Measurements from ENCODE around the gene CDK19. TPM values are rescaled to one million over a fixed set of nuclear protein-coding genes. Genes with fewer than 3 reads are reported as not detected.

CDK19 gene
- total and polyA plus RNA-seq, 7 experiments from 2014 or later: 1.3 to 24.4 (median 20.4) TPM

GRCh38 chr6:110622912-110623578, 192.2 kb downstream of the CDK19 start:
- Histone ChIP-seq H3K27ac (ENCODE audit: low read depth, low read length) (no peak overlapping the region), H3K27me3 (ENCODE audit: control insufficient read depth in 2 of 2, insufficient read depth in 2 of 2, low read length in 2 of 2) (no peaks in the 10 kb centered on the region), H3K4me1 (ENCODE audit: control insufficient read depth in 2 of 2, insufficient read depth in 2 of 2, low read length in 2 of 2) (no peaks in the 10 kb centered on the region), H3K36me3 (ENCODE audit: control insufficient read depth in 2 of 3, insufficient read depth in 3 of 3, low read length in 3 of 3) (peaks cover 0 to 25% (median 4%) of the 10 kb centered on the region in 3 experiments), H3K4me3 (ENCODE audit: low read length) (no peak overlapping the region), H3K9me3 (ENCODE audit: control insufficient read depth in 2 of 3, low read length in 3 of 3) (no peaks in the 10 kb centered on the region)
- DNase-seq: no peak
- Mint-ChIP-seq H3K4me3 (no peak overlapping the region), H3K27ac (no peak overlapping the region), H3K4me1 (peaks cover 0 to 8% (median 0%) of the 10 kb centered on the region in 7 donors), H3K36me3 (peaks cover 8 to 55% (median 22%) of the 10 kb centered on the region in 5 donors), H3K27me3 (no peaks in the 10 kb centered on the region), H3K9me3 (no peaks in the 10 kb centered on the region)
- ATAC-seq: no peak
- ChIA-PET CTCF (no interaction called here), POLR2A (no interaction called here)
- intact Hi-C loops (cut with micrococcal nuclease): no loop called here

GRCh38 chr6:110621061-110621460, 194.2 kb downstream of the CDK19 start:
- Histone ChIP-seq H3K4me1 (ENCODE audit: control insufficient read depth in 2 of 2, insufficient read depth in 2 of 2, low read length in 2 of 2) (no peaks in the 10 kb centered on the region), H3K27me3 (ENCODE audit: control insufficient read depth in 2 of 2, insufficient read depth in 2 of 2, low read length in 2 of 2) (no peaks in the 10 kb centered on the region), H3K36me3 (ENCODE audit: control insufficient read depth in 2 of 3, insufficient read depth in 3 of 3, low read length in 3 of 3) (peaks cover 0 to 25% (median 4%) of the 10 kb centered on the region in 3 experiments), H3K9me3 (ENCODE audit: control insufficient read depth in 2 of 3, low read length in 3 of 3) (no peaks in the 10 kb centered on the region), H3K4me3 (ENCODE audit: low read length) (no peak overlapping the region), H3K27ac (ENCODE audit: low read depth, low read length) (no peak overlapping the region)
- no peak overlapping the region for H3K27ac Mint-ChIP-seq
- POLR2A ChIA-PET: no interaction called here
- intact Hi-C loops (cut with micrococcal nuclease): no loop called here
- no peak for DNase-seq
- no peak overlapping the region for H3K4me3 Mint-ChIP-seq
- CTCF ChIA-PET: no interaction called here
- H3K9me3 Mint-ChIP-seq: no peaks in the 10 kb centered on the region
- peaks cover 8 to 63% (median 23%) of the 10 kb centered on the region in 5 donors for H3K36me3 Mint-ChIP-seq
- no peaks in the 10 kb centered on the region for H3K27me3 Mint-ChIP-seq
- no peak for ATAC-seq
- H3K4me1 Mint-ChIP-seq: peaks cover 0 to 14% (median 0%) of the 10 kb centered on the region in 7 donors

GRCh38 chr6:110620065-110620464, 195.2 kb downstream of the CDK19 start:
- CTCF ChIA-PET: no interaction called here
- H3K9me3 ChIP-seq (ENCODE audit: control insufficient read depth in 2 of 3, low read length in 3 of 3): no peaks in the 10 kb centered on the region
- no peak overlapping the region for H3K27ac ChIP-seq (ENCODE audit: low read depth, low read length)
- no peak for ATAC-seq
- no peak for DNase-seq
- Mint-ChIP-seq H3K36me3 (peaks cover 8 to 60% (median 23%) of the 10 kb centered on the region in 5 donors), H3K27ac (peak overlapping the region in 1 of 9 donors; percentile 44), H3K4me1 (peaks cover 0 to 14% (median 0%) of the 10 kb centered on the region in 7 donors), H3K9me3 (no peaks in the 10 kb centered on the region), H3K4me3 (no peak overlapping the region), H3K27me3 (no peaks in the 10 kb centered on the region)
- H3K27me3 ChIP-seq (ENCODE audit: control insufficient read depth in 2 of 2, insufficient read depth in 2 of 2, low read length in 2 of 2): no peaks in the 10 kb centered on the region
- intact Hi-C loops (cut with micrococcal nuclease): no loop called here
- H3K36me3 ChIP-seq (ENCODE audit: control insufficient read depth in 2 of 3, insufficient read depth in 3 of 3, low read length in 3 of 3): peaks cover 0 to 25% (median 4%) of the 10 kb centered on the region in 3 experiments
- H3K4me3 ChIP-seq (ENCODE audit: low read length): no peak overlapping the region
- POLR2A ChIA-PET: no interaction called here
- H3K4me1 ChIP-seq (ENCODE audit: control insufficient read depth in 2 of 2, insufficient read depth in 2 of 2, low read length in 2 of 2): no peaks in the 10 kb centered on the region

GRCh38 chr6:110619275-110619908, 195.9 kb downstream of the CDK19 start:
- peaks cover 2 to 28% (median 4%) of the 10 kb centered on the region in 3 experiments for H3K36me3 ChIP-seq (ENCODE audit: control insufficient read depth in 2 of 3, insufficient read depth in 3 of 3, low read length in 3 of 3)
- no peaks in the 10 kb centered on the region for H3K9me3 Mint-ChIP-seq
- H3K27me3 ChIP-seq (ENCODE audit: control insufficient read depth in 2 of 2, insufficient read depth in 2 of 2, low read length in 2 of 2): no peaks in the 10 kb centered on the region
- no peak overlapping the region for H3K4me3 Mint-ChIP-seq
- no peaks in the 10 kb centered on the region for H3K27me3 Mint-ChIP-seq
- no peak for ATAC-seq
- no peak overlapping the region for H3K27ac Mint-ChIP-seq
- no peaks in the 10 kb centered on the region for H3K9me3 ChIP-seq (ENCODE audit: control insufficient read depth in 2 of 3, low read length in 3 of 3)
- H3K27ac ChIP-seq (ENCODE audit: low read depth, low read length): no peak overlapping the region
- H3K4me1 ChIP-seq (ENCODE audit: control insufficient read depth in 2 of 2, insufficient read depth in 2 of 2, low read length in 2 of 2): no peaks in the 10 kb centered on the region
- H3K4me1 Mint-ChIP-seq: peaks cover 0 to 14% (median 0%) of the 10 kb centered on the region in 7 donors
- peaks cover 8 to 57% (median 21%) of the 10 kb centered on the region in 5 donors for H3K36me3 Mint-ChIP-seq
- intact Hi-C loops (cut with micrococcal nuclease): no loop called here
- H3K4me3 ChIP-seq (ENCODE audit: low read length): no peak overlapping the region
- no peak for DNase-seq
- ChIA-PET CTCF (no interaction called here), POLR2A (no interaction called here)

- ATAC-seq (no peak), DNase-seq (no peak)
- no peaks in the 10 kb centered on the region for H3K9me3 Mint-ChIP-seq
- peak overlapping the region in 2 of 9 donors; percentile 15 to 58 for H3K27ac Mint-ChIP-seq
- Histone ChIP-seq H3K27me3 (ENCODE audit: control insufficient read depth in 2 of 2, insufficient read depth in 2 of 2, low read length in 2 of 2) (no peaks in the 10 kb centered on the region), H3K9me3 (ENCODE audit: control insufficient read depth in 2 of 3, low read length in 3 of 3) (no peaks in the 10 kb centered on the region), H3K4me3 (ENCODE audit: low read length) (no peak overlapping the region), H3K27ac (ENCODE audit: low read depth, low read length) (no peak overlapping the region), H3K36me3 (ENCODE audit: control insufficient read depth in 2 of 3, insufficient read depth in 3 of 3, low read length in 3 of 3) (peaks cover 4 to 32% (median 5%) of the 10 kb centered on the region in 3 experiments), H3K4me1 (ENCODE audit: control insufficient read depth in 2 of 2, insufficient read depth in 2 of 2, low read length in 2 of 2) (no peaks in the 10 kb centered on the region)
- no peak overlapping the region for H3K4me3 Mint-ChIP-seq
- peaks cover 0 to 14% (median 0%) of the 10 kb centered on the region in 7 donors for H3K4me1 Mint-ChIP-seq
- ChIA-PET POLR2A (no interaction called here), CTCF (no interaction called here)
- H3K27me3 Mint-ChIP-seq: no peaks in the 10 kb centered on the region
- intact Hi-C loops (cut with micrococcal nuclease): no loop called here
- peaks cover 8 to 63% (median 25%) of the 10 kb centered on the region in 5 donors for H3K36me3 Mint-ChIP-seq
Measured at GRCh38 chr6:110618591-110619267, 196.5 kb downstream of the CDK19 start.

- H3K27ac Mint-ChIP-seq: no peak overlapping the region
- POLR2A ChIA-PET: no interaction called here
- Histone ChIP-seq H3K36me3 (ENCODE audit: control insufficient read depth in 2 of 3, insufficient read depth in 3 of 3, low read length in 3 of 3) (peaks cover 0 to 23% (median 5%) of the 10 kb centered on the region in 3 experiments), H3K4me1 (ENCODE audit: control insufficient read depth in 2 of 2, insufficient read depth in 2 of 2, low read length in 2 of 2) (no peaks in the 10 kb centered on the region), H3K9me3 (ENCODE audit: control insufficient read depth in 2 of 3, low read length in 3 of 3) (no peaks in the 10 kb centered on the region), H3K4me3 (ENCODE audit: low read length) (no peak overlapping the region), H3K27ac (ENCODE audit: low read depth, low read length) (no peak overlapping the region), H3K27me3 (ENCODE audit: control insufficient read depth in 2 of 2, insufficient read depth in 2 of 2, low read length in 2 of 2) (no peaks in the 10 kb centered on the region)
- H3K9me3 Mint-ChIP-seq: no peaks in the 10 kb centered on the region
- CTCF ChIA-PET: no interaction called here
- peaks cover 5 to 56% (median 19%) of the 10 kb centered on the region in 5 donors for H3K36me3 Mint-ChIP-seq
- peaks cover 0 to 14% (median 0%) of the 10 kb centered on the region in 7 donors for H3K4me1 Mint-ChIP-seq
- ATAC-seq: no peak
- no peaks in the 10 kb centered on the region for H3K27me3 Mint-ChIP-seq
- H3K4me3 Mint-ChIP-seq: no peak overlapping the region
- intact Hi-C loops (cut with micrococcal nuclease): no loop called here
- DNase-seq: no peak
Measured at GRCh38 chr6:110617057-110617456, 198.2 kb downstream of the CDK19 start.
